ENCODE data around the gene STAU1. TPM values are rescaled to one million over a fixed set of nuclear protein-coding genes. Genes with fewer than 3 reads are reported as not detected.

Gene STAU1
- total RNA-seq, 2 experiments from 2014 or later = 61.4 to 65.8 TPM

GRCh38 chr20:49181265-49181877 is 6.8 kb downstream of the STAU1 start:
- no peak overlapping the region for H3K4me3 ChIP-seq (ENCODE audit: low read length)
- H3K27me3 Mint-ChIP-seq = no peaks in the 10 kb centered on the region
- no peaks in the 10 kb centered on the region for H3K9me3 Mint-ChIP-seq
- ATAC-seq (ENCODE audit: poor library complexity) (no peak), DNase-seq (no peak)
- H3K4me1 ChIP-seq (ENCODE audit: insufficient read depth, low read length) = peaks cover 37% of the 10 kb centered on the region
- no peak for TF ChIP-seq CTCF (IDR thresholded peaks at IDR 0.05)
- intact Hi-C loops (cut with DNase I, micrococcal nuclease) = loop anchor here in 1 of 2 experiments (5.0 kb wide), 1 partner anchor 34 kb away; no protein-coding TSS in a partner anchor
- no peaks in the 10 kb centered on the region for H3K9me3 ChIP-seq (ENCODE audit: control insufficient read depth in 1 of 2, insufficient read depth in 1 of 2, low read length in 2 of 2)
- ChIA-PET POLR2A (interaction anchor here (1.6 kb wide), 1 partner anchor 35 kb away, joined by 4 read pairs; no protein-coding TSS in a partner anchor), CTCF (interaction anchor here (4.7 kb wide), 1 partner anchor 36 kb away, joined by 21 read pairs; no protein-coding TSS in a partner anchor)
- no peak overlapping the region for H3K4me3 Mint-ChIP-seq
- H3K27ac ChIP-seq (ENCODE audit: low read depth in 1 of 2, low read length in 2 of 2) = no peak overlapping the region
- H3K36me3 ChIP-seq (ENCODE audit: insufficient read depth, low read length) = peaks cover 17% of the 10 kb centered on the region
- H3K4me1 Mint-ChIP-seq (ENCODE audit: low read depth) = peaks cover 74% of the 10 kb centered on the region
- H3K27ac Mint-ChIP-seq = no peak overlapping the region
- H3K36me3 Mint-ChIP-seq (ENCODE audit: low read depth) = peaks cover 38% of the 10 kb centered on the region
- no peaks in the 10 kb centered on the region for H3K27me3 ChIP-seq (ENCODE audit: control insufficient read depth in 1 of 2, insufficient read depth in 2 of 2, low read length in 2 of 2)

GRCh38 chr20:49179368-49180277 is 8.5 kb downstream of the STAU1 start:
- CTCF ChIA-PET = interaction anchor here (4.7 kb wide), 1 partner anchor 38 kb away, joined by 21 read pairs; no protein-coding TSS in a partner anchor
- intact Hi-C loops (cut with DNase I, micrococcal nuclease) = loop anchor here in 1 of 2 experiments (5.0 kb wide), 1 partner anchor 32 kb away; no protein-coding TSS in a partner anchor
- ATAC-seq (ENCODE audit: poor library complexity) = no peak

More at GRCh38 chr20:49179368-49180277, 8.5 kb downstream of the STAU1 start:
- H3K4me3 ChIP-seq (ENCODE audit: low read length) = no peak overlapping the region
- Mint-ChIP-seq H3K27ac (peak overlapping the region; percentile 21), H3K27me3 (no peaks in the 10 kb centered on the region), H3K9me3 (no peaks in the 10 kb centered on the region), H3K4me3 (peak overlapping the region; percentile 20), H3K36me3 (ENCODE audit: low read depth) (peaks cover 36% of the 10 kb centered on the region), H3K4me1 (ENCODE audit: low read depth) (peaks cover 65% of the 10 kb centered on the region)
- peaks cover 30% of the 10 kb centered on the region for H3K4me1 ChIP-seq (ENCODE audit: insufficient read depth, low read length)
- H3K27ac ChIP-seq (ENCODE audit: low read depth in 1 of 2, low read length in 2 of 2) = no peak overlapping the region
- no peaks in the 10 kb centered on the region for H3K27me3 ChIP-seq (ENCODE audit: control insufficient read depth in 1 of 2, insufficient read depth in 2 of 2, low read length in 2 of 2)
- peaks cover 15% of the 10 kb centered on the region for H3K36me3 ChIP-seq (ENCODE audit: insufficient read depth, low read length)
- no peak for DNase-seq
- H3K9me3 ChIP-seq (ENCODE audit: control insufficient read depth in 1 of 2, insufficient read depth in 1 of 2, low read length in 2 of 2) = no peaks in the 10 kb centered on the region
- POLR2A ChIA-PET = interaction anchor here (0.6 to 1.6 kb wide), 4 partner anchors 8 to 41 kb away, joined by 3 to 4 read pairs (median 4); no protein-coding TSS in a partner anchor
- no peak for TF ChIP-seq CTCF (IDR thresholded peaks at IDR 0.05)

Measured in CD4-positive, alpha-beta T cell (primary cell).